GM18511 (cell line): ENCODE measurements around the gene C1orf105.
"Not testable (repeated sequence)": the region's sequence is repeated elsewhere in the genome, so short reads cannot be mapped to it uniquely, and the experiment has no call there.

Source experiments
- ATAC-seq: cut with Tn5 transposase; IDR thresholded peaks from one replicate; pipeline ENCODE4 v1.9.1; 2021; ENCODE audit warnings: mild to moderate bottlenecking, moderate library complexity; ENCODE audit not compliant: unreplicated experiment

C1orf105 gene

DNA sequence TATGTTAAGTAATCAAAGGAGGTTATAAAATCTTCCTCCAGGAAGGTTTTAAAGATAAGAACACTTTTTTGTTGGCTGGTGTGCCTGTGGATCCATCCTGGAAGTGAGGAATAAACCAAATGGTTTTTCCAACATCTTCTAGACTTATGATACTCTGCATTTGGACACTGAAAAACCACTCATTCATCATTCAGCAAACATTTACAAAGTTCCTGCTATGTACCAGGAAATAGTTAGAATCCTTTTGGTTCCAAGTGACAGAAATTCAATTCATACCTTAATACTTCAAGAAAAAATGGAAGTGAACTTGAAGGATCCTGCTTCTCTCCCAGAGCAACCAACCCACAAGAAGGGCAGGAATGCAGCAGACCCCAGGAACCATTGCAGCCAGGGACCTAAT lies 63.0 kb downstream of the C1orf105 start:
- no peak for ATAC-seq

GRCh38 chr1:172484252-172484651 lies 63.8 kb downstream of the C1orf105 start:
- ATAC-seq: no peak

GRCh38 chr1:172485626-172486025 lies 65.1 kb downstream of the C1orf105 start:
- ATAC-seq: no peak

DNA sequence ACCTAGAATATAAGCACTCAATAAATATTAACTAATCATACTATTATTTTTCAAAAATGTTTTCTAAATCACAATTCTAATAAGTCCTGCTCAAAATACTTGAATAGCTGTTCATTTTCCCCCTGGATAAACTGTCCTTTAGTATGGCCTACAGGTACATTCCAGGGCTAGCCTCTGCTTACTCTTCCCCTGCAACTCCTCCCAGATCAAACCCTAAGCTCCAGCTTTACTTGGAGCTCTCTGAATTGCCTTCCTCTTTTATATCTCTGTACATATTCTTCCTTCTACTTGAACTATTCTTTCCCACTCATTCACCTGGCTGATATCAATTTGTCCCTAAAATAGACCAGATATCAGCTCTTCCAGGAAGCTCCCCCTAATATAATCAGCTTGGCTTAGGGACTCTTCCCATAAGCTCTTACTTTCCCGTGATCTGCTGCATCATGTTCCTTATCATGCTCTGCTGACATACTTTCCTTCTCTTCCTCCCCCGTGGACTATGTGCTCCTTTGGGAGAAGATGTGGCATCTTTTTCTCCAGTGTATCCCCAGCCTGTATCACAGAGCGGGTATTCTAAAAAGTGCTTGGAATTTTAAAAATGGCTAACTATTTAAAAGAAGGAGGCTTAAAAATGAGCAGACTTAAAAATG lies 66.4 kb downstream of the C1orf105 start:
- ATAC-seq: no peak

GRCh38 chr1:172487550-172487949 lies 67.1 kb downstream of the C1orf105 start:
- ATAC-seq: no peak

DNA sequence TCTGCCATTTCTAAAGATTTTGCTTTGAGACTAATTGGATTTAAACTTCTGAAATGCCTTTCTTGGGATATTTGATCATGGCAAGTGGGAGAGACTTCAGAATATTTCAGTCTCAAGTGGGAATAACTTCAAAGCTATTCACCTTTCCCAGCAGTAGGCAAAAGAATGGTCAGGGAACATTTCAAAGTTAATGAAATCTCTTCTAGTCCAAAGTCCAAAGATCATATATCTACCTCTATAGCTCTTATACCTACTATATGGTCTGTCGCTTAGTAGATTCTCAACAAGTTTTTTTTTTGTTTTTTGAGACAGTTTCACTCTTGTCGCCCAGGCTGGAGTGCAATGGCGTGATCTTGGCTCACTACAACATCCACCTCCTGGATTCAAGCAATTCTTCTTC lies 67.9 kb downstream of the C1orf105 start:
- ATAC-seq: no peak

- ATAC-seq: no peak
Measured at GRCh38 chr1:172489847-172490246, 69.4 kb downstream of the C1orf105 start.

DNA sequence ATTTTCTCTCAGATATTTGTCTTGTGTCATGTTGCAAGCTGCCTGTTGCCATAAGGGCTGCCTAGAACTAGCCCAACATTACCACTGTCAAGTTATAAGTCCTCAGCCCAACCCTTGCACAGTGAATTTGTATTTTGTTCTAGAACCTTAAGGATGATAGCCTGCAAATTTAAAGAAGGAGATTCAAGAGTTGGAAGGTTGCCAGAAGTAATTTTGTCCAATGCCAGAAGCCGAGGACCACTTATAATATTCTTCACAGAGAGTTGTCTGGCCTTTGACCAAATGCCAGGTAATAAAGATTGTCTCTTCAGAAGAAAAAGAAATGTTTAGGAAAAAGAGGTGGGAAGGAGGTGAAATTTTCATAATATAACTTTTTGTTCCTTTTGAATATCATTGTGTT lies 71.9 kb downstream of the C1orf105 start:
- no peak for ATAC-seq

- ATAC-seq: no peak
Measured at GRCh38 chr1:172494166-172494565, 73.7 kb downstream of the C1orf105 start.

DNA sequence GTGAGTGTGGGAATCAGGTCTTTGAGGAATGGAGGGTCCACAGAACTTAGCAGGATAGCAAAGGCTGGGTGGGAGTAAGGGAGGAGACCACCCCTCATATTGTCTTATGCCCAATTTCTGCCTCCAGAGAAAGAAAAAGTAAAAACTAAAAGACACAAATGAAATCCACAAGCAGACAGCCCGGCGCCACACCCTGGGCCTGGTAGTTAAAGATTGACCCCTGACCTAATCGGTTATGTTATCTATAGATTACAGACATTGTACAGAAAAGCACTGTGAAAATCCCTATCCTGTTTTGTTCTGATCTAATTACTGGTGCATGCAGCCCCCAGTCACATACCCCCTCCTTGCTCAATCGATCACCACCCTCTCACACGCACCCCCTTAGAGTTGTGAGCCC lies 75.6 kb downstream of the C1orf105 start:
- not testable (repeated sequence) for ATAC-seq

DNA sequence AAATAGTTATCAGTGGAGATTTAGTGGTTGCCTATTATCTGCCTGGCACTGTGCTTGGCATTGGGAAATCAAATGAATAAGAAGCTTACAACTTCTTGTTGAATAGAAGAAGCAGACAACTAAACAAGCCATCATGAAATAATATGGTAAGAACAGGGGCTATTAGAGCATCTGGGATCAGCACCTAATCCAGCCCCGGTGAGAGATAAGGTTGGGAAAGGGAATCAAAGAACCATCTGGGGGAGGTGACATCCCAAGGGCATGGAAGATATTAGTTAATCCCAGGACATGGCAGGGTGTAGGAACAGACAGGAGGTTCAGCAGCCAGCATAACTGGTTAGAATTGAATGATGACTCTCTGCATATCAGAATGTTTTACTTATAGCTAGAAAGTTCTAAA lies 76.2 kb downstream of the C1orf105 start:
- ATAC-seq: no peak

GRCh38 chr1:172497230-172497629 lies 76.7 kb downstream of the C1orf105 start:
- ATAC-seq: no peak

GRCh38 chr1:172498857-172499256 lies 78.4 kb downstream of the C1orf105 start:
- ATAC-seq: no peak

- ATAC-seq: no peak
Measured at GRCh38 chr1:172499636-172500141, 79.2 kb downstream of the C1orf105 start.

DNA sequence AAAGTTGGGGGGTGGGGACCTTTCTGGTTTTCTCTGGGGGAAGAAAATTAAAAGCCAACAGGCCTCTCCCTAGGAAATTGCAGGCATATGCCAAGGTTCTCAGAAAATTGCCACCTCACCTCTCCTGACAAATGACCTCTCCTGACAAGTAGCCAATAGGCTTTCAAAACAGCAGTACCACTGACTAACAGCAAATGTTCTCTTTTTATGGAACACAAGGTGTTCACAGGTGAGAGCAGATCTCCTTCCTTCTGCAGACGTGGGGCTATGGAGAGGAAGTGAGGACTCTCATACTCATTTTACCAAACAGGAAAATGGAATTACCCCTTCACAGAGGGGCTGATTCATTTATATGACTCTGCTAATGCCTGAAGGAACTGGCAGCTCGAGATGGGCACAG lies 79.7 kb downstream of the C1orf105 start:
- no peak for ATAC-seq

GRCh38 chr1:172507741-172508140 lies 87.3 kb downstream of the C1orf105 start:
- no peak for ATAC-seq

GRCh38 chr1:172510479-172510878 lies 90.0 kb downstream of the C1orf105 start:
- ATAC-seq: no peak

DNA sequence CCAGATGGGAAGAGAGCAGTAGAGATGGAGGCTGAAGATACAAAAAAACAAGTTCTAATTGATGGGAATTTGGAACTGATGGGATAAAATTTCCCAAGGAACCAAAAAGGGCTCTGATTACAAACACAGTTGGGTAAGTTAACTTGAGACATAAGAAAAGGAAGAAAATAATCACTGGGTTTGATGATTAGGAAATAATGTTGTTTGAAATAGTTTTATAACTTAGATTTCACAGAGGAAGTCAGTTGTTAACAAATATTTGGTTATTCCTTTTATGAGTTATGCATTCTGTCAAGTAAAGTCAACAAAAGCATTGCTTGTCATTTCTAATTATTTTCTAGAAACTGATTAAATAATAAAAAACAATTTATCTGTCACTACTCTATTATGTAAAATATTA lies 92.1 kb downstream of the C1orf105 start:
- no peak for ATAC-seq

DNA sequence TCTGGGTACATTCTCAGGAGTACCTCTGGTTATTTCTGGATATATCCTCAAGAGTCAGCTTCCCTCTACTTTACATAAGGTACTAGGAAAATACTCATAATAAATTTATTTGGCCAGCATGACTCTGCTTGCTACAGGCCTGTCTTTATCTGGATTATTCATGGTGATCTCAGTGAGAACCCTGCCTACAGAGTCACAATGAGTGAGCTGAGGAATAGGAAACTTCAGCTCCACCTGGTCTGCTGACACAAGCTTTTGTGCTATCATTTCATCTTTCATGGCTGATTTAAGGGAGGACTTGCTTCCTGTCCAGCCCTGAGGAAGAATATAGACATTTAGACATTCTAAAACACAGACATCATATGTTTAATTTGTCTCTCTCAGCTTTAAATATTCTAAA lies 93.0 kb downstream of the C1orf105 start:
- ATAC-seq: no peak

GRCh38 chr1:172514108-172514507 lies 93.6 kb downstream of the C1orf105 start:
- ATAC-seq: no peak

DNA sequence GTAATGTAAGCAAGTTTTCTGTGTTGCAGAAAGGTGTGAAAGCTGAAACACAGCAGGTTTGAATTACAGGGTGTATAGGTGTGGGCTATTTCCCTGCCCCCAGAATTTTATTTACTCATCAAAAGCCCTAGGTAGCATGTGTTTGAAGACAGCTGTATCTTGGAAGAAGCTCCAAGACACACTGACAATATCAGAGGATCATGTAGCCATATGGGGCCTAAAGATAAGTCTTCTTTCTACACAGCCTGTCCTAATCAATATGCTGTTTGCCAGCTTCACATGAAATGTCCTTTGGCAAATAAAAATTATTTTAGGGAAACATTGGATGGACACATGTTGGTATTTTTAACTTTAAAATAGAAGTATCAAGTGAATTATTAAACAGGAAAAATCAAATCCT lies 95.0 kb downstream of the C1orf105 start:
- ATAC-seq: no peak

- ATAC-seq: no peak
Measured at GRCh38 chr1:172515927-172516326, 95.4 kb downstream of the C1orf105 start.

- ATAC-seq: no peak
Measured at GRCh38 chr1:172517081-172517480, 96.6 kb downstream of the C1orf105 start.
